22Rv1 (cell line): ENCODE results near the gene SWI5.

Source experiments
- CTCF ChIP-seq: fragments of 450-650 bp; IDR thresholded peaks from 2 replicates; pipeline ENCODE4 v1.5.1; 2017; ENCODE audit warnings: mild to moderate bottlenecking
- ZFX ChIP-seq: fragments of 450-650 bp; IDR thresholded peaks from 2 replicates; pipeline ENCODE4 v1.6.1; 2017; ENCODE audit warnings: antibody characterized with exemption, borderline replicate concordance

DNA sequence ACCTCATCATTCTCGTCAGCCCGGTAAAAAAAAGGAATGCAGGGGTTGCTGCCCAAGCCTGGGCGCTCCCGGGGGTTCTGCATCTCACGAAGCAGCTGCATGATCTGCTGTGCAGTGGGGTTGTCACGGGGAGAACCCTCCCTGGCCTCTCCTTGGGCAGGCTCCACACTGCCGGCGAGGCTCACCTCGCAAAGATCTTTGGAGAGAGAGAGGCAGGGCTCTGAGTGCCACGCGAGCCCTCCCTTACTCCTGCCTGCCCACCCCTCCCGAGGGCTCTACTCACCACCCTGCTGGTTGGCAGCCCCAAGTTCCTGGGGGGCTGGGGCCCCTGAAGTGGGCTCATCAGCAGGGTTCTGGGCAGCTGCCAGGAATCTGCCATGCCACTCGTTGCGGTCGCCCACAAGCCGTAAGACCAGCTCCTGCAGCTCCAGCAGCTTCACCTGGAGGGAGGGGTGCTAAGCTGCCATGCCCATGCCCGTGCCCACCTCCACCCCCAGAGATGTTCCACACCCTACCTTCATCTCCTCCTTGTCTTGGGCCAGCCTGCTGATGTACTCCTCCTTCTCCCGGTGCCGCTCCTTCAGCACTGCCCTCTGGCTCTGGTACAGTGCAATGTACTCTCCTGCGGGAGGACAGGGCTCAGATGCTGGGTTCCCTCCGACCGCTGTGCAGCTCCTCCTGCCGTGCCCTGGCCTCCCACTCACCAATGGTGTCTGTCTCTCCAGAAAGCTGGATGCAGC is 18.8 kb upstream of the SWI5 start:
- TF ChIP-seq CTCF = no peak
- TF ChIP-seq ZFX = no peak
